Esophagus squamous epithelium (tissue), 4 donors: ENCODE data around the gene EXOC8.

Experiments used
- POLR2A ChIP-seq, 4 donors: fragments of 450-650 bp; IDR thresholded peaks; one replicate each; pipeline ENCODE4 v1.6.1; 2017; ENCODE audit warnings: antibody characterized with exemption in 4 of 4, mild to moderate bottlenecking in 4 of 4, moderate library complexity in 3 of 4
- TF ChIP-seq, protein P1 (sequence below), 6 experiments: fragments of 450-650 bp in 4 of 6; fragments of 200-600 bp in 2 of 6; sonication (generic) in 2 of 6; IDR thresholded peaks; one replicate each; pipeline ENCODE4 v1.5.1; 2016 to 2019; ENCODE audit warnings: antibody characterized with exemption in 6 of 6, mild to moderate bottlenecking in 4 of 6, moderate library complexity in 4 of 6

DNA sequence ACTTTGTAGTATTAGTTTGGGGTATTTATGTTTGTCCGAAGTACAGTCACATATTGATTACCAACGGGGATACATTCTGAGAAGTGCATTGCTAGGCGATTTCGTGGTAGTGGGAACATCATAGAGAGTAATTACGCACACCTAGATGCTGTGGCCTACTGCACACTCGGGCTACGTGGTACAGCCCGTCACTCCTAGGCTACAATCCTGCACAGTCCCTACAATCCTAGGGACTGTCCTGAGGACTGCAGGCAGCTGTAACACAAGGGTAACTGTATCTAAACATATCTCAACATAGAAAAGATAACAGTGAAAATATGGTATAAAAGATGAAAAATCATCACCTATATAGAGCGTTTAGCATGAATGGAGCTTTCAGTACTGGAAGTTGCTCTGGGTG lies 18.6 kb downstream of the EXOC8 start:
- TF ChIP-seq, protein P1, sequence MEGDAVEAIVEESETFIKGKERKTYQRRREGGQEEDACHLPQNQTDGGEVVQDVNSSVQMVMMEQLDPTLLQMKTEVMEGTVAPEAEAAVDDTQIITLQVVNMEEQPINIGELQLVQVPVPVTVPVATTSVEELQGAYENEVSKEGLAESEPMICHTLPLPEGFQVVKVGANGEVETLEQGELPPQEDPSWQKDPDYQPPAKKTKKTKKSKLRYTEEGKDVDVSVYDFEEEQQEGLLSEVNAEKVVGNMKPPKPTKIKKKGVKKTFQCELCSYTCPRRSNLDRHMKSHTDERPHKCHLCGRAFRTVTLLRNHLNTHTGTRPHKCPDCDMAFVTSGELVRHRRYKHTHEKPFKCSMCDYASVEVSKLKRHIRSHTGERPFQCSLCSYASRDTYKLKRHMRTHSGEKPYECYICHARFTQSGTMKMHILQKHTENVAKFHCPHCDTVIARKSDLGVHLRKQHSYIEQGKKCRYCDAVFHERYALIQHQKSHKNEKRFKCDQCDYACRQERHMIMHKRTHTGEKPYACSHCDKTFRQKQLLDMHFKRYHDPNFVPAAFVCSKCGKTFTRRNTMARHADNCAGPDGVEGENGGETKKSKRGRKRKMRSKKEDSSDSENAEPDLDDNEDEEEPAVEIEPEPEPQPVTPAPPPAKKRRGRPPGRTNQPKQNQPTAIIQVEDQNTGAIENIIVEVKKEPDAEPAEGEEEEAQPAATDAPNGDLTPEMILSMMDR (IDR thresholded peaks at IDR 0.05), result no peak
- TF ChIP-seq POLR2A (IDR thresholded peaks at IDR 0.05), result no peak
